Smooth muscle cell (in vitro differentiated cells): ENCODE results near the gene CTBP2. TPM values are rescaled to one million over a fixed set of nuclear protein-coding genes. Genes with fewer than 3 reads are reported as not detected.

Experiments used
- DNase-seq: peaks from one replicate; lab custom pipeline; 2025; ENCODE audit not compliant: unreplicated experiment; lab: John Stamatoyannopoulos, UW
- H2AFZ ChIP-seq: fragments of 200-600 bp; sonication (generic); 2 replicates; pipeline ENCODE4 v1.6.0; 2016; ENCODE audit warnings: antibody characterized with exemption, low read depth, mild to moderate bottlenecking
- H3F3A ChIP-seq: fragments of 200-600 bp; sonication (generic); 2 replicates; pipeline ENCODE4 v1.6.0; 2017; ENCODE audit warnings: antibody characterized with exemption, low read depth
- H3K27ac ChIP-seq: fragments of 200-600 bp; sonication (generic); 2 replicates; pipeline ENCODE4 v1.5.1; 2016; ENCODE audit warnings: low read depth, mild to moderate bottlenecking
- H3K27me3 ChIP-seq: fragments of 200-600 bp; sonication (generic); 2 replicates; pipeline ENCODE4 v1.6.1; 2016; ENCODE audit warnings: low read depth, mild to moderate bottlenecking
- H3K36me3 ChIP-seq: fragments of 200-600 bp; sonication (generic); 2 replicates; pipeline ENCODE4 v1.5.1; 2016; ENCODE audit warnings: low read depth
- H3K4me1 ChIP-seq: fragments of 200-600 bp; sonication (generic); 2 replicates; pipeline ENCODE4 v1.5.1; 2016; ENCODE audit warnings: low read depth
- H3K4me2 ChIP-seq: fragments of 200-600 bp; sonication (generic); 2 replicates; pipeline ENCODE4 v1.6.0; 2016; ENCODE audit warnings: mild to moderate bottlenecking
- H3K4me3 ChIP-seq: fragments of 200-600 bp; sonication (generic); 2 replicates; pipeline ENCODE4 v1.5.1; 2016; ENCODE audit warnings: mild to moderate bottlenecking
- H3K79me2 ChIP-seq: fragments of 200-600 bp; sonication (generic); 2 replicates; pipeline ENCODE4 v1.6.0; 2016; ENCODE audit warnings: low read depth, mild to moderate bottlenecking
- H3K9ac ChIP-seq: fragments of 200-600 bp; sonication (generic); 2 replicates; pipeline ENCODE4 v1.6.0; 2016; ENCODE audit warnings: low read depth
- H3K9me3 ChIP-seq: fragments of 200-600 bp; sonication (generic); replicated peaks from 2 replicates; pipeline ENCODE4 v1.5.1; 2016; ENCODE audit warnings: low read depth
- H4K20me1 ChIP-seq: fragments of 200-600 bp; sonication (generic); 2 replicates; pipeline ENCODE4 v1.6.0; 2016; ENCODE audit warnings: low read depth
- WGBS: methylation state at CpG from one replicate; pipeline ENCODE4 v1.1.7; 2016; ENCODE audit warnings: low lambda C conversion rate; 5-methylcytosine and 5-hydroxymethylcytosine counted together
- polyA plus RNA-seq: library from polyadenylated mRNA; unstranded; fragments of >200 nt; fragmentation: Nextera tagmentation; extraction: Ambion mirVana; gene quantifications from 2 replicates; pipeline ENCODE4 v1.2.1, GENCODE V29; 2016
- total RNA-seq: library from RNA; depleted of rRNA; stranded (reverse); fragments of >200 nt; gene quantifications from 2 replicates; pipeline ENCODE4 v1.2.3, GENCODE V29; 2014
- TF ChIP-seq, protein P1 (sequence below): fragments of 200-600 bp; sonication (generic); IDR thresholded peaks from 2 replicates; pipeline ENCODE4 v1.5.1; 2017; ENCODE audit warnings: borderline replicate concordance, mild to moderate bottlenecking, antibody characterized with exemption; ENCODE audit not compliant: insufficient read depth, poor library complexity, severe bottlenecking

CTBP2 gene
- total and polyA plus RNA-seq, 2 experiments from 2014 or later = 49.9 to 69.5 TPM

DNA sequence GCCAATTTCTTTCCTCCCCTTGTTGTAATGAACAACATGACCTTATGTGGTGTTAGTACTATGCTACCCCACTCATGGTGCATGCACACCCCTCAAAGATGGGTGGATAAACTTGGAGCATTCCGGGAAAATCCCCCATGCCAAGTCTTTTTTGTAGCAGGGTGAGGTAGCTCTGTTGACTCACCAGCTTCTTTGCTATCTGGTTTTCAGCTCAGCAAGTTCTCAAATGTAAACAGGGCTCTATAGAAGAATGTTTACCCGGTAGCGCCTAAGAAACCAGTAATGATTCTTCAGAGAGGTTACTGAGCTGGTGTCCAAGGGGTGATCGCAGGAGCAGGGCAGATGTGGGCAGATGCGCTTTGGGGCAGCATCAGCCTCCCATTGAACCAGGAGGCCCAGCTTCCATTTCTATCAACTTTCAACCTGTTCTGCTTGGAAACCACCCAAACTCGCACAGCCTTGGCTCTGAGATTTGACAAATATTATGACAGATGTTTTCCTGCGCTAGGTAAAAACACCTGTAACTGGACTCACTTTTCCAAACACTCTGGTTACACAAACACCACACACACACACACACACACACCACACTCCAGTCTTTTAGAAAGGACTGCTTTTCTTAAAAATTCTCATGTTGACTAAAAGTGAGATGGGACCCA is 130.7 kb downstream of the CTBP2 start:
- no peak overlapping the region for H2AFZ ChIP-seq
- H3K9ac ChIP-seq = no peak overlapping the region
- H3K4me3 ChIP-seq = no peak overlapping the region
- no peak for DNase-seq
- H3F3A ChIP-seq = no peaks in the 10 kb centered on the region
- TF ChIP-seq, protein P1, sequence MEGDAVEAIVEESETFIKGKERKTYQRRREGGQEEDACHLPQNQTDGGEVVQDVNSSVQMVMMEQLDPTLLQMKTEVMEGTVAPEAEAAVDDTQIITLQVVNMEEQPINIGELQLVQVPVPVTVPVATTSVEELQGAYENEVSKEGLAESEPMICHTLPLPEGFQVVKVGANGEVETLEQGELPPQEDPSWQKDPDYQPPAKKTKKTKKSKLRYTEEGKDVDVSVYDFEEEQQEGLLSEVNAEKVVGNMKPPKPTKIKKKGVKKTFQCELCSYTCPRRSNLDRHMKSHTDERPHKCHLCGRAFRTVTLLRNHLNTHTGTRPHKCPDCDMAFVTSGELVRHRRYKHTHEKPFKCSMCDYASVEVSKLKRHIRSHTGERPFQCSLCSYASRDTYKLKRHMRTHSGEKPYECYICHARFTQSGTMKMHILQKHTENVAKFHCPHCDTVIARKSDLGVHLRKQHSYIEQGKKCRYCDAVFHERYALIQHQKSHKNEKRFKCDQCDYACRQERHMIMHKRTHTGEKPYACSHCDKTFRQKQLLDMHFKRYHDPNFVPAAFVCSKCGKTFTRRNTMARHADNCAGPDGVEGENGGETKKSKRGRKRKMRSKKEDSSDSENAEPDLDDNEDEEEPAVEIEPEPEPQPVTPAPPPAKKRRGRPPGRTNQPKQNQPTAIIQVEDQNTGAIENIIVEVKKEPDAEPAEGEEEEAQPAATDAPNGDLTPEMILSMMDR = no peak
- no peaks in the 10 kb centered on the region for H3K9me3 ChIP-seq
- H3K4me2 ChIP-seq = peak overlapping the region; percentile 17
- peaks cover 100% of the 10 kb centered on the region for H4K20me1 ChIP-seq
- peaks cover 52% of the 10 kb centered on the region for H3K79me2 ChIP-seq
- H3K27ac ChIP-seq = peak overlapping the region; percentile 59
- WGBS = 74% methylated on average over 7 of the region's 7 CpGs
- no peaks in the 10 kb centered on the region for H3K36me3 ChIP-seq
- H3K4me1 ChIP-seq = peaks cover 20% of the 10 kb centered on the region
- H3K27me3 ChIP-seq = no peaks in the 10 kb centered on the region

- Histone ChIP-seq H3K4me2 (peak overlapping the region; percentile 38), H3K9me3 (no peaks in the 10 kb centered on the region), H3K36me3 (no peaks in the 10 kb centered on the region), H3F3A (no peaks in the 10 kb centered on the region), H3K79me2 (peaks cover 52% of the 10 kb centered on the region), H3K9ac (no peak overlapping the region), H3K27me3 (no peaks in the 10 kb centered on the region), H4K20me1 (peaks cover 100% of the 10 kb centered on the region), H2AFZ (no peak overlapping the region), H3K4me1 (peaks cover 17% of the 10 kb centered on the region), H3K4me3 (no peak overlapping the region), H3K27ac (peak overlapping the region; percentile 59)
- DNase-seq = no peak
- WGBS = 66% methylated on average over 17 of the region's 17 CpGs
- TF ChIP-seq, protein P1 = no peak
These were observed 132.2 kb downstream of the CTBP2 start for GRCh38 chr10:125027871-125028869.

- Histone ChIP-seq H3K27me3 (no peaks in the 10 kb centered on the region), H3K4me2 (no peak overlapping the region), H3K4me3 (no peak overlapping the region), H3K4me1 (peaks cover 17% of the 10 kb centered on the region), H3K9me3 (no peaks in the 10 kb centered on the region), H2AFZ (no peak overlapping the region), H3K9ac (no peak overlapping the region), H4K20me1 (peaks cover 100% of the 10 kb centered on the region), H3K27ac (no peak overlapping the region), H3K79me2 (peaks cover 50% of the 10 kb centered on the region), H3K36me3 (no peaks in the 10 kb centered on the region), H3F3A (no peaks in the 10 kb centered on the region)
- DNase-seq = no peak
- 97% methylated on average over 38 of the region's 40 CpGs for WGBS
- TF ChIP-seq, protein P1 = no peak
These were observed 133.2 kb downstream of the CTBP2 start for GRCh38 chr10:125026974-125027735.
